Measurements from ENCODE around the gene WDR35. TPM values are rescaled to one million over a fixed set of nuclear protein-coding genes. Genes with fewer than 3 reads are reported as not detected.

The WDR35 gene
- total RNA-seq, 1 donor from 2014 or later, result 8.7 TPM

GRCh38 chr2:20033322-20033721 is 43.4 kb upstream of the WDR35 start:
- H3K36me3 ChIP-seq (ENCODE audit: control insufficient read depth, insufficient read depth, low read length), result peaks cover 22% of the 10 kb centered on the region
- FAIRE-seq (no peak), DNase-seq (ENCODE audit: low read depth) (no peak)
- TF ChIP-seq, protein P1, sequence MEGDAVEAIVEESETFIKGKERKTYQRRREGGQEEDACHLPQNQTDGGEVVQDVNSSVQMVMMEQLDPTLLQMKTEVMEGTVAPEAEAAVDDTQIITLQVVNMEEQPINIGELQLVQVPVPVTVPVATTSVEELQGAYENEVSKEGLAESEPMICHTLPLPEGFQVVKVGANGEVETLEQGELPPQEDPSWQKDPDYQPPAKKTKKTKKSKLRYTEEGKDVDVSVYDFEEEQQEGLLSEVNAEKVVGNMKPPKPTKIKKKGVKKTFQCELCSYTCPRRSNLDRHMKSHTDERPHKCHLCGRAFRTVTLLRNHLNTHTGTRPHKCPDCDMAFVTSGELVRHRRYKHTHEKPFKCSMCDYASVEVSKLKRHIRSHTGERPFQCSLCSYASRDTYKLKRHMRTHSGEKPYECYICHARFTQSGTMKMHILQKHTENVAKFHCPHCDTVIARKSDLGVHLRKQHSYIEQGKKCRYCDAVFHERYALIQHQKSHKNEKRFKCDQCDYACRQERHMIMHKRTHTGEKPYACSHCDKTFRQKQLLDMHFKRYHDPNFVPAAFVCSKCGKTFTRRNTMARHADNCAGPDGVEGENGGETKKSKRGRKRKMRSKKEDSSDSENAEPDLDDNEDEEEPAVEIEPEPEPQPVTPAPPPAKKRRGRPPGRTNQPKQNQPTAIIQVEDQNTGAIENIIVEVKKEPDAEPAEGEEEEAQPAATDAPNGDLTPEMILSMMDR (IDR thresholded peaks at IDR 0.05; ENCODE audit: insufficient read depth, low read length, severe bottlenecking), result no peak
- no peak overlapping the region for H3K4me3 ChIP-seq (ENCODE audit: low read depth, low read length)
- H3K27me3 ChIP-seq (ENCODE audit: control insufficient read depth, insufficient read depth, low read length), result no peaks in the 10 kb centered on the region

GRCh38 chr2:20030224-20030623 is 40.3 kb upstream of the WDR35 start:
- peaks cover 14% of the 10 kb centered on the region for H3K36me3 ChIP-seq (ENCODE audit: control insufficient read depth, insufficient read depth, low read length)
- TF ChIP-seq, protein P1 (IDR thresholded peaks at IDR 0.05; ENCODE audit: insufficient read depth, low read length, severe bottlenecking), result no peak
- no peak for DNase-seq (ENCODE audit: low read depth)
- FAIRE-seq, result no peak
- no peak overlapping the region for H3K4me3 ChIP-seq (ENCODE audit: low read depth, low read length)
- H3K27me3 ChIP-seq (ENCODE audit: control insufficient read depth, insufficient read depth, low read length), result no peaks in the 10 kb centered on the region

GRCh38 chr2:20027705-20028434 is 38.0 kb upstream of the WDR35 start:
- H3K27me3 ChIP-seq (ENCODE audit: control insufficient read depth, insufficient read depth, low read length), result no peaks in the 10 kb centered on the region
- DNase-seq (ENCODE audit: low read depth) (no peak), FAIRE-seq (no peak)
- no peak overlapping the region for H3K4me3 ChIP-seq (ENCODE audit: low read depth, low read length)
- H3K36me3 ChIP-seq (ENCODE audit: control insufficient read depth, insufficient read depth, low read length), result peaks cover 5% of the 10 kb centered on the region
- TF ChIP-seq, protein P1 (IDR thresholded peaks at IDR 0.05; ENCODE audit: insufficient read depth, low read length, severe bottlenecking), result no peak

DNA sequence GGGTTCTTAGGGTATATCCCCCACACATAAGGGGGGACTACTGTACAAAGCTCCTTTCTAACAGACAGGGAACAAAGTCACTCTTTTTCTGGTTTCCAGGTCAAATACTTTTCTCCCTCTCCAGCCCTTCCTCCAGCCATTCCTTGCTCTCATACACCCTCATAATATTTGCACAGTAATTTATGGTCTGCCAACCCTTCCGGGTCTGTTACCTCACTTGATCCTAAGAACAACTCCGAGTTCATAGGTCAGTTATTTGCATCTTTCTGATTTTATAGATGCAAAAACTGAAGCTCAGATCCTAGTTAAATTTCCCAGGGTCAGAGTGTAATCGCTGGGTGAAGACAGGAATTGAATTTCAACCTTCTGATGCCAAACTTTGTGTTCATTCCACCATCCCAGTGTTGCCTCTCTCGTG is 37.4 kb upstream of the WDR35 start:
- TF ChIP-seq, protein P1 (IDR thresholded peaks at IDR 0.05; ENCODE audit: insufficient read depth, low read length, severe bottlenecking), result no peak
- peaks cover 2% of the 10 kb centered on the region for H3K36me3 ChIP-seq (ENCODE audit: control insufficient read depth, insufficient read depth, low read length)
- no peak for FAIRE-seq

GRCh38 chr2:20025065-20025786 is 35.3 kb upstream of the WDR35 start:
- FAIRE-seq (no peak), DNase-seq (ENCODE audit: low read depth) (no peak)
- Histone ChIP-seq H3K27me3 (ENCODE audit: control insufficient read depth, insufficient read depth, low read length) (no peaks in the 10 kb centered on the region), H3K4me3 (ENCODE audit: low read depth, low read length) (no peak overlapping the region), H3K36me3 (ENCODE audit: control insufficient read depth, insufficient read depth, low read length) (no peaks in the 10 kb centered on the region)
- TF ChIP-seq, protein P1 (IDR thresholded peaks at IDR 0.05; ENCODE audit: insufficient read depth, low read length, severe bottlenecking), result no peak

More for the DNA sequence above, 37.4 kb upstream of the WDR35 start:
- DNase-seq (ENCODE audit: low read depth), result no peak
- H3K27me3 ChIP-seq (ENCODE audit: control insufficient read depth, insufficient read depth, low read length), result no peaks in the 10 kb centered on the region
- no peak overlapping the region for H3K4me3 ChIP-seq (ENCODE audit: low read depth, low read length)

Measured in bronchial epithelial cell (primary cell).